ENCODE results near the gene TCF3. TPM values are rescaled to one million over a fixed set of nuclear protein-coding genes. Genes with fewer than 3 reads are reported as not detected.
A peak's percentile ranks its signal among the peaks of the same experiment; 100 is the strongest.

TCF3 gene
- total and polyA plus RNA-seq, 10 of the 15 experiments (the other 5 are each of a cell fraction or from before 2014, with no cell fraction given), result 6.7 to 282 (median 70.7) TPM

- FAIRE-seq, result no peak
- TF ChIP-seq BHLHE40 (IDR thresholded peaks at IDR 0.05; ENCODE audit: borderline replicate concordance in 1 of 2, low read depth in 2 of 2, low read length in 1 of 2) (no peak), RAD21 (IDR thresholded peaks at IDR 0.05; ENCODE audit: insufficient read depth, low read depth, low read length) (no peak), RELA (IDR thresholded peaks at IDR 0.05; ENCODE audit: borderline replicate concordance, partially characterized antibody) (no peak), CHD4 (IDR thresholded peaks at IDR 0.05) (no peak), SIN3A (IDR thresholded peaks at IDR 0.05; ENCODE audit: low read depth, low read length) (no peak), MEF2B (IDR thresholded peaks at IDR 0.05; ENCODE audit: partially characterized antibody, poor library complexity, severe bottlenecking) (no peak), E2F8 (IDR thresholded peaks at IDR 0.05; ENCODE audit: low read depth, partially characterized antibody) (no peak), ESRRA (IDR thresholded peaks at IDR 0.05; ENCODE audit: low read length) (no peak), NFIC (IDR thresholded peaks at IDR 0.05; ENCODE audit: low read depth, low read length) (no peak), CHD1 (IDR thresholded peaks at IDR 0.05; ENCODE audit: low read depth, low read length) (no peak), POLR2A (IDR thresholded peaks at IDR 0.05; ENCODE audit: low read depth, low read length) (no peak), YY1 (IDR thresholded peaks at IDR 0.05; ENCODE audit: low read depth, low read length) (no peak), TAF1 (IDR thresholded peaks at IDR 0.05; ENCODE audit: borderline replicate concordance, low read depth, low read length) (no peak), STAT1 (conservative IDR thresholded peaks at IDR 0.05) (no peak), NBN (IDR thresholded peaks at IDR 0.05) (peak; percentile 93), FOS (IDR thresholded peaks at IDR 0.05; ENCODE audit: borderline replicate concordance, extremely low read depth, insufficient read length) (no peak), CREM (IDR thresholded peaks at IDR 0.05; ENCODE audit: low read depth) (no peak), EZH2 (IDR thresholded peaks at IDR 0.05; ENCODE audit: borderline replicate concordance, control insufficient read depth, low read depth, low read length) (no peak), SREBF2 (IDR thresholded peaks at IDR 0.05; ENCODE audit: low read length) (no peak), BRCA1 (IDR thresholded peaks at IDR 0.05; ENCODE audit: low read depth, low read length) (no peak), POLR2AphosphoS2 (IDR thresholded peaks at IDR 0.05; ENCODE audit: low read depth, low read length) (no peak), HDGF (IDR thresholded peaks at IDR 0.05) (peak; percentile 88), YBX1 (IDR thresholded peaks at IDR 0.05) (peak; percentile 81), MXI1 (IDR thresholded peaks at IDR 0.05; ENCODE audit: low read depth, low read length) (no peak), MLLT1 (IDR thresholded peaks at IDR 0.05) (peak; percentile 76; the same call in 1 of the 2 replicates)
Observed at GRCh38 chr19:1668048-1668485, 15.7 kb upstream of the TCF3 start.

More at GRCh38 chr19:1668048-1668485, 15.7 kb upstream of the TCF3 start:
- Histone ChIP-seq H3K4me2 (ENCODE audit: control insufficient read depth, insufficient read depth) (peak overlapping the region; percentile 97), H3K27me3 (replicated peaks in 1 of 2; ENCODE audit: control insufficient read depth in 2 of 2, insufficient read depth in 2 of 2, low read length in 1 of 2) (no peaks in the 10 kb centered on the region), H3K4me3 (peak overlapping the region; percentile 69), H3K9me3 (replicated peaks; ENCODE audit: control insufficient read depth, insufficient read depth, low read length) (no peaks in the 10 kb centered on the region), H3K4me1 (ENCODE audit: control insufficient read depth, insufficient read depth, low read length) (peaks cover 43% of the 10 kb centered on the region), H3K36me3 (ENCODE audit: control insufficient read depth in 2 of 2, insufficient read depth in 2 of 2, low read length in 1 of 2) (no peaks in the 10 kb centered on the region), H3K27ac (ENCODE audit: control insufficient read depth, insufficient read depth) (peak overlapping the region; percentile 84), H2AFZ (ENCODE audit: control insufficient read depth, low read depth, low read length) (peak overlapping the region; percentile 74), H4K20me1 (ENCODE audit: control insufficient read depth, insufficient read depth) (no peaks in the 10 kb centered on the region), H3K79me2 (ENCODE audit: control insufficient read depth, insufficient read depth, low read length) (no peaks in the 10 kb centered on the region), H3K9ac (ENCODE audit: control insufficient read depth, insufficient read depth, low read length) (peak overlapping the region; percentile 51)
- ChIA-PET RAD21 (ENCODE audit: unreplicated experiment) (interaction anchor here (1.2 to 1.7 kb wide), 2 partner anchors 16 to 20 kb away, joined by 3 to 5 read pairs; no protein-coding TSS in a partner anchor), POLR2A (interaction anchor here (1.4 kb wide), 1 partner anchor 15 kb away, joined by 5 read pairs; no protein-coding TSS in a partner anchor), SMC1A (ENCODE audit: uncharacterized antibody, unreplicated experiment) (interaction anchor here (1.6 kb wide), 1 partner anchor 17 kb away, joined by 7 read pairs; no protein-coding TSS in a partner anchor), CTCF (no interaction called here)
- DNase-seq (ENCODE audit: low read depth, low spot score) (no peak), ATAC-seq (no peak)
- in situ Hi-C loops (cut with MboI) (no loop called here), intact Hi-C loops (cut with micrococcal nuclease; ENCODE audit: unreplicated experiment) (loop anchor here (2.0 kb wide), 1 partner anchor 17 kb away; no protein-coding TSS in a partner anchor)
- BruUV-seq (replicated peaks), result no TSS peak
- 4% methylated on average over 2 of the region's 2 CpGs for WGBS (ENCODE audit: insufficient coverage, insufficient replicate concordance, low lambda C conversion rate, missing lambda C conversion rate)

All from GM12878 (cell line).